ENCODE results near the gene SARNP.
A peak's percentile ranks its signal among the peaks of the same experiment; 100 is the strongest.

The SARNP gene

GRCh38 chr12:55818886-55819285 is 1.4 kb upstream of the SARNP start:
- TF ChIP-seq RAD21 (IDR thresholded peaks at IDR 0.05; ENCODE audit: low read depth) (no peak), CREB1 (IDR thresholded peaks at IDR 0.05; ENCODE audit: low read depth) (no peak), TEAD4 (IDR thresholded peaks at IDR 0.05) (no peak), ZBTB7A (IDR thresholded peaks at IDR 0.05; ENCODE audit: low read depth) (no peak), NFIC (IDR thresholded peaks at IDR 0.05) (no peak), MAX (IDR thresholded peaks at IDR 0.05) (no peak)

- TF ChIP-seq CEBPB (IDR thresholded peaks at IDR 0.05), result 0 out of 2 replicates have a peak, but pooled peaks have one; percentile 2
- 0 out of 2 replicates have a peak, but pooled peaks have one; percentile 4 for TF ChIP-seq RAD21 (IDR thresholded peaks at IDR 0.05; ENCODE audit: low read depth)
- no peak for TF ChIP-seq FOXM1 (IDR thresholded peaks at IDR 0.05; ENCODE audit: borderline replicate concordance, low read depth)
- TF ChIP-seq TAF1 (IDR thresholded peaks at IDR 0.05; ENCODE audit: low read depth), result no peak
- TF ChIP-seq TEAD4 (IDR thresholded peaks at IDR 0.05), result no peak
- no peak for TF ChIP-seq USF1 (IDR thresholded peaks at IDR 0.05)
- TF ChIP-seq EP300 (IDR thresholded peaks at IDR 0.05; ENCODE audit: borderline replicate concordance), result no peak
- no peak for TF ChIP-seq REST (IDR thresholded peaks at IDR 0.05; ENCODE audit: low read depth)
- TF ChIP-seq EGR1 (IDR thresholded peaks at IDR 0.05), result no peak
- no peak for TF ChIP-seq ZBTB7A (IDR thresholded peaks at IDR 0.05; ENCODE audit: low read depth)
- no peak for TF ChIP-seq YY1 (IDR thresholded peaks at IDR 0.05; ENCODE audit: low read depth)
Observed at GRCh38 chr12:55818140-55818728, 710 bp upstream of the SARNP start.

- TF ChIP-seq USF1 (IDR thresholded peaks at IDR 0.05) (peak; percentile 1; the same call in 1 of the 2 replicates), RAD21 (IDR thresholded peaks at IDR 0.05; ENCODE audit: low read depth) (no peak), MAX (IDR thresholded peaks at IDR 0.05) (no peak), NFIC (IDR thresholded peaks at IDR 0.05) (no peak), TCF12 (IDR thresholded peaks at IDR 0.05; ENCODE audit: low read depth) (no peak; the same call in 1 of the 2 replicates), EP300 (IDR thresholded peaks at IDR 0.05; ENCODE audit: borderline replicate concordance) (no peak), YY1 (IDR thresholded peaks at IDR 0.05; ENCODE audit: low read depth) (no peak), TEAD4 (IDR thresholded peaks at IDR 0.05) (no peak), FOXM1 (IDR thresholded peaks at IDR 0.05; ENCODE audit: borderline replicate concordance, low read depth) (peak; percentile 10; the same call in 1 of the 2 replicates), CEBPB (IDR thresholded peaks at IDR 0.05) (no peak), ZBTB7A (IDR thresholded peaks at IDR 0.05; ENCODE audit: low read depth) (no peak), REST (IDR thresholded peaks at IDR 0.05; ENCODE audit: low read depth) (no peak), CREB1 (IDR thresholded peaks at IDR 0.05; ENCODE audit: low read depth) (peak; percentile 24; the same call in 1 of the 2 replicates), EGR1 (IDR thresholded peaks at IDR 0.05) (no peak), TAF1 (IDR thresholded peaks at IDR 0.05; ENCODE audit: low read depth) (no peak)
Observed at GRCh38 chr12:55816881-55817344, 611 bp downstream of the SARNP start.

GRCh38 chr12:55815473-55815872 is 2.1 kb downstream of the SARNP start:
- TF ChIP-seq EP300 (IDR thresholded peaks at IDR 0.05; ENCODE audit: borderline replicate concordance), result no peak
- no peak for TF ChIP-seq FOXM1 (IDR thresholded peaks at IDR 0.05; ENCODE audit: borderline replicate concordance, low read depth)
- no peak for TF ChIP-seq CREB1 (IDR thresholded peaks at IDR 0.05; ENCODE audit: low read depth)
- TF ChIP-seq ZBTB7A (IDR thresholded peaks at IDR 0.05; ENCODE audit: low read depth), result no peak
- TF ChIP-seq NFIC (IDR thresholded peaks at IDR 0.05), result no peak
- no peak for TF ChIP-seq TEAD4 (IDR thresholded peaks at IDR 0.05)
- TF ChIP-seq USF1 (IDR thresholded peaks at IDR 0.05), result no peak
- no peak for TF ChIP-seq RAD21 (IDR thresholded peaks at IDR 0.05; ENCODE audit: low read depth)
- TF ChIP-seq CEBPB (IDR thresholded peaks at IDR 0.05), result no peak
- no peak for TF ChIP-seq YY1 (IDR thresholded peaks at IDR 0.05; ENCODE audit: low read depth)
- no peak for TF ChIP-seq MAX (IDR thresholded peaks at IDR 0.05)
- TF ChIP-seq TCF12 (IDR thresholded peaks at IDR 0.05; ENCODE audit: low read depth), result no peak
- no peak for TF ChIP-seq EGR1 (IDR thresholded peaks at IDR 0.05)

GRCh38 chr12:55814257-55814656 is 3.3 kb downstream of the SARNP start:
- TF ChIP-seq EP300 (IDR thresholded peaks at IDR 0.05; ENCODE audit: borderline replicate concordance) (no peak), REST (IDR thresholded peaks at IDR 0.05; ENCODE audit: low read depth) (no peak), RAD21 (IDR thresholded peaks at IDR 0.05; ENCODE audit: low read depth) (no peak), TCF12 (IDR thresholded peaks at IDR 0.05; ENCODE audit: low read depth) (no peak), FOXM1 (IDR thresholded peaks at IDR 0.05; ENCODE audit: borderline replicate concordance, low read depth) (no peak), CEBPB (IDR thresholded peaks at IDR 0.05) (no peak), CREB1 (IDR thresholded peaks at IDR 0.05; ENCODE audit: low read depth) (no peak), TEAD4 (IDR thresholded peaks at IDR 0.05) (no peak), ZBTB7A (IDR thresholded peaks at IDR 0.05; ENCODE audit: low read depth) (no peak), YY1 (IDR thresholded peaks at IDR 0.05; ENCODE audit: low read depth) (no peak), USF1 (IDR thresholded peaks at IDR 0.05) (no peak), MAX (IDR thresholded peaks at IDR 0.05) (no peak), NFIC (IDR thresholded peaks at IDR 0.05) (no peak), EGR1 (IDR thresholded peaks at IDR 0.05) (no peak), TAF1 (IDR thresholded peaks at IDR 0.05; ENCODE audit: low read depth) (no peak)

Measured in Ishikawa (cell line).